ENCODE results near the gene EAF2.

The EAF2 gene

DNA sequence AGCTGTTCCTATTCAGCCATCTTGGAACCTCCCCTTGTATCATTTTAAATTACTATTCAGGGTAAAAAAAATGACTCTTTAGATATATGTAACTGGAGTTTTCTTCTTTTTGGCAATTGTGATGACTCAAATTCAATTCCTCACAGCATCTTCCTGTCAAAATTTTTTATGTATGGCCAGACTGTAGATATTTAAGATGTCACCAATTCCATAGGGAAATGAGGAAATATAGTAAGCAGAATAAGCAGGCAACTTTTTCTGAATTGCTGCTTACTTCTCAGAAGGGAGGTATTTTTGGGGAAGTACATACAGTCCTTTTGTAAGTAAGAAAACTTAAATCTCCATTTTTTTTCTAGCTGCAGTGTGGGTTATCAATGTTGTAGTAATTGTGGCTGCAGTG is 28.8 kb downstream of the EAF2 start:
- no peak for DNase-seq

DNA sequence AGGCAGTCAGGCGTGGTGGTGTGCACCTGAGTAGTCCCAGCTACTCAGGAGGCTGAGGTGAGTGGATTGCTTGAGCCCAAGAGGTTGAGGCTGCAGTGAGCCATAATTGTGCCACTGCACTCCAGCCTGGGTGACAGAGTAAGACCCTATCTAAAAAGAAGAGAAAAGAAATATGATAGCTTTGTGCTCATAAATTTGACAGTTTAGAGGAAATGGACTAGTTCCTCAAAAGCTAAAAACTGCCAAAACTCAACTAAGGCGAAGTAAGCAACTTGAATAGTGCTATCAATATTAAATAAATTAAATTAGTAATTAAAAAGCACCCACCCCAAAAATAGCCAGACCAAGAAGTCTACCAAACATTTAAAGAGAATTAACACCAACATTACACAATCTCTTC is 34.7 kb downstream of the EAF2 start:
- DNase-seq: no peak

DNA sequence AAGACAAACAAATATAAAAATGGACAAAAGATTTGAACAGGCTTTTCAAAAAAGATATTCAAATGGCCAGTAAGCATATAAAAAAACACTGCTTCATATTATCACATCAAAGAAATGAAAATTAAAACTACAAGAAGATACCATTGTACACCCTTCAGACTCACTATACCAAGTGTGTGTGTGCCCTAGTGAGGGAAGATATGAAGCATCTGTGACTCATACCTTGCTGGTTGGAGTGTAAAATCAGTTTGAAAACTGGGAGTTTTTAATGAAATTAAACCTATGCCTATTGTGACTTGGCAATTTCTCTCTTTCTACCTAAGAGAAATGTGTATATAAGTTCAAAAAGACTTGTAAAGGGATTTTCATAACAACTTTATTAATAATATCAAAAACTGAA is 35.7 kb downstream of the EAF2 start:
- no peak for DNase-seq

DNA sequence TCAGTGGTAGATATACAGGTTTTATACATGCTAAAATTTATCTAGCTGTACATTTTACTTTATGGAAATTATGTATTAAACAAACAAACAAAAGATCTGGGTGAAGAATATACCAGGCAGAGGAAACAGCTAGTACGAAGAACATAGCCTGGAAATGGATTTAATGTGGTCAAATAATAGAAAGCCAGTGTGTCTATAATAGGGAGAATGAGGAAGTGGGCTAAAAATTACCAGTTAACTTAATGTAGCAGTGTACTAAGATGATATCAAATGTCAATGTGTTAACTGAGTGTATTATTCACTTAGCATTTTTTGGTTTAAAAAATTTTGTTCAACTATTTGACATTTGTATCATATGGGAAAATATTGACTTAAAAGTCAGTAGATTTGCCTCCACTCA is 36.4 kb downstream of the EAF2 start:
- DNase-seq: no peak

DNA sequence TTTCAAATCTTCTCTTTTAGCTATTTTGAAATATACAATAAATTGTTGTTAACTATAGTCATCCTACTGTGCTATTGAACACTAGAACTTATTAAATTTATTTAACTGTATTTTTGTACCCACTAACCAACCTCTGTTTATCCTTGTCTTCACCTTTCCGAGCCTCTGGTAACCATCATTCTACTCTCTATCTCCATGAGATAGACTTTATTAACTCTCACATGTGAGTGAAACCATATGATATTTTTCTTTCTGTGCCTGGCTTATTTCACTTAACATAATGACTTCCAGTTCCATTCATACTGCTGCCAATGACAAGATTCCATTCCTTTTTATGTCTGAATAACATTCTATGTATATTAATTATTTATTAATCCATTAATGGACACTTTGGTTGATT is 43.4 kb downstream of the EAF2 start:
- no peak for DNase-seq

DNA sequence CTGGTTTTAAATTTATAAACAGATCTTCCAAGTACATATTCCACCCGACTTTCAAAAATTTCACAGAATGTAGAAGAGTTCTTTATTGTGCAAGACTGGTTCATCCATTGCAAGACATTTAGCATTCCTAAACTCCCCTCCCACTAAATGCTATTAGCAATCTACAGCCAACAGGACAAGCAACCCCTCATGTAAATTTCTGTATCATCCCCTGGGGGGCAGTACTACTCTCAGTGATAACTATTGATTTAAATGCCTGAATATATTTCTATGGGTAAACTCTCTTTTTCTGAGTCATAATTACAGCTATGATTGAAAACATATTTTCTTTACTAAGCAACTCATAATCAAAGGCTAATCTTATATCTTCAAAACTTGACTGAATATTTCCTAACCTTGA is 48.5 kb downstream of the EAF2 start:
- no peak for DNase-seq

DNA sequence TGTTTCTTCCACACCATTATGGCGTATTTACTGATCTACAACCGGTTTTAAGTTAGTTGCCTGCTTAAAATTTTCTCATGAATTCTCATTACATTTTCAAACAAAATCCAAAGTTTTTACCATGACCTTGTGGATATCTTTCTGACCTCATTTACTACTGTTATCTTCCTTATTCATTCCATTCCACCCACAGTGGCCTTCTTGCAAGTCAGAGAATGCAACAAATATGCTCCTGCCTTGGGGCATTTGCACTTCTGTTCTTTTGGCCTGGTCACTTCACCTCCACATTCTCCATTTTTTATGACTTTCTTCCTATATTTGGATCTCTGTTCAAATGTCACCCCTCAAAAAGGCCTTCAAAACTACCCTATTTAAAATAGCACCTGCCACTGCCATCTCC is 50.4 kb downstream of the EAF2 start:
- DNase-seq: no peak

DNA sequence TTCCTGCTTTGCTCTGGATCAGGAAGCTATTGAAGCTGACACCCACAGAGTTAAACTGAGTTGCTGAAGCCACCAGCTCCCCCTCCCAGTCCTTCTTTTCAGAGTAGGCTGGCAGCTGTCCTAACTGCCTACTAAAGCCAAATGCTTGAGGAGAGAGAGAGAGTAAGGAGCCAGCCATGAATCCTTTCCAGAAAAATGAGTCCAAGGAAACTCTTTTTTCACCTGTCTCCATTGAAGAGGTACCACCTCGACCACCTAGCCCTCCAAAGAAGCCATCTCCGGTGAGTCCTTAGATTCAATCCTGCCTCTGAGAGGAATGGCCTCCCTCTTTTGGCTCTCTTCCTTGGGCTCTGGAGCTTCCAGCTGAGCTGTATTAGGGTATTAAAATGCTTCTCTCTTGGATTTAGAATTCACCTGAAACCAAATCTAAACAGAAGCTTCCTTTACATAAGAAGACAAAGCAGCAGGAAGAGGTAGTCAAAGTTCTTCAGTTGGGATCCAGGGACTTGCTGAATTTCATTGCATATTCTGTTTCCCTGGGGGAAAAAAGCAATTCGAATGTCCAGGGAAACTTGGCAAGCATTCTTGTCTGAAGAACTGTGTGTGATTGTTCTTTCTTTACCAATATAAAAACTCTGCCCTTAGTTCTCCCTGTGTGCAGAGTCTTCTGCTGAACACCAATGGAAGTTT is 59.4 kb downstream of the EAF2 start, which contains the start of gene SLC15A2:
Gene SLC15A2, plus strand, starts transcription at position 101 of the 690 bp plus-strand sequence. Its CDS starts 76 bp downstream, at position 177.
- no peak for DNase-seq

DNA sequence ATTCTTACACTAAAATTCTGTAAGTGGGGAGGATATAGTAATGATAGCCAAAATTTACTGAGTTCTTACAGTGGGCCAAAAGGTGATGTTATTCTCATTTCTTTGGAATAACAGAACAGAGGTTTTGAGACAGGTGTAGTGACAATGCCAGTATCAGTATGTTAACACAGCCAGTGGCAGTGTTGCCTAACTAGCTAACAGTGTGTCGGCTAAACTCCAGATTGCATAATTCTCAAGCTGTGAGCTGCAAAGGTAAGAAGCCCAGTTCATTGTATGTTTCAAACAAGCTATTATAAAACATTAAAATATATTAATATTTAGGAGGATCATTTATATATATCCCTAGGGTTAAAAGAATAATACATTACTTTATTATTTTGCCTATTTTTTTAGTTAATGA is 60.1 kb downstream of the EAF2 start:
- no peak for DNase-seq

DNA sequence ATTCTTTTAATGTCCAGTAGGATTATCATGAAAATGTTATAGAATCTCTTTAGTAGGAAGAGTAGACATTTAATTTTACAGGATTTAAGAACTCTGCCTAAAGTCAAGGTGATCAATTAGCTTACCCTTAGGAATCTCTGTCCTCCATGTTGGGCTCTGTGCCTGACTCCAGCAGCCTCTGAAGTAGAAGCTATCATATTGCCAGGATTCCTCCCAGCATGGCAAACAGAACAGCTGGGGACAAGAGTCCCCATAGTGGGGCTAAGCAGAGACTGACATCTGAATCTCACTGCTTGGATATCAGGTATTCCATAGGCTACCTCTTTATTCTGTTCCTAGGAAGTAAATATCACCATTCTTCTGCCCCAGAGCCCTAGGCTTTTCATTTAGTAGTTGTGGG is 60.7 kb downstream of the EAF2 start:
- no peak for DNase-seq

DNA sequence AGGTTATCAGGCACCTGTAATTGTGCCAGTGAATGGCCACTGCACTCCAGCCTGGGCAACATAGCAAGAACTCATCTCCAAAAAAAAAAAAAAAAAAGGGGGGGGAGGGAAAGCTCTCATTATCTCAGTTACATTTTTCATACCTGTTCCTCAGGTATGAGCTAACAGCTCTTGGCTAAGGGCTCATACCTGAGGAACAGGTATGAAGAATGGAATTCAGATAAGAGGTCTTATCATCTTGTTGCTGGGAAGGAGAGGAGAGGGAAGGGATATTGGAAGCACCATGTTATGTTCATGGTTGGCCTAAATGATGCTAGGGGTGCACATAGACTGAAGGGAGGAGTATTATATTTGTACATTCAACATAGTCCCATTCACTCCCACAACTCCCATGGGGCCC is 61.8 kb downstream of the EAF2 start:
- DNase-seq: no peak

DNA sequence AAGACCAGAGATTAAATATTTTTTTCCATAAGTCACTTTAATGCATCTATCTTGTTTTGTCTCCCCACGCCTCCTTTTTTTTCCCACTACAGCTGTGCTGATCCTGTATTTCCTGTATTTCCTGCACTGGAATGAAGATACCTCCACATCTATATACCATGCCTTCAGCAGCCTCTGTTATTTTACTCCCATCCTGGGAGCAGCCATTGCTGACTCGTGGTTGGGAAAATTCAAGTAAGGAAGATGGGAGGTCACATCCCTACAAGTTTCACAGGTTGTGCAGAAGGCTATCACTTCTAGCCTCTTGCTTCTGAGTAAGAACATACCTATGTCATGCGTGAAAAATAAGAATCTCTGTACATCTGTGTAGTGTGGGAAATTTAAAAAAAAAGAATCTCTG is 62.3 kb downstream of the EAF2 start:
- no peak for DNase-seq

DNA sequence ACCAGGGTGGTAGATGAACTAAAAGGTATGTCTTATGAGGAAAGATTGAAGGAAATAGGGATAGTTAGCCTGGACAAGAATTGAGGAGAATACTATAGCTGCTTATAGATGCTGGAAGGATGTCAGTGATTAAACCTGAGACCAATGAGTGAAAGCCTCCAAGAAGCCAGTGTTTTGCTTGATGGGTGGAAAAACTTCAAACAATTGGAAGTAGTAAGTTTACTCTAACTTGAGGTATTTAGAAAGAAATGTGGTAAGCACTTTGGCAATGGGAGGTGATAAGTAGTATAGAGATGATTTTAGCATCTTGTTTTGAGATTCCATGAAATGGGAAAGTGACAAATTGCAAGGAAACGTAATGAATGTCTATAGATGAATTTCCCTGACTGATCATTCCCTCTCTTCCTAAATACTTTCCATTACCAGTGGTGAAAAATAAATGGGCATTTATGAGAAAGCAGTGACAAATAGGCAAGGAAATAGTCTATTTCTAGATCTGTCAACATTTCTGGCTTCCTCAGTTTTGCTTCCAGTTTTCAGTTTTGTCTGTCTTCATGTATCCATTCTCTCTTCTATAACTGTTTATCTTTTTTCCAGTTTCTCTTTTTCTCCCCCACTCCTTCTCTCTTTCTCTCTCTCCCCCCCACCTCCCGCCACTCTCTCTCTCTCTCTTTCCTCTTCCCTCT is 78.4 kb downstream of the EAF2 start:
- no peak for DNase-seq

DNA sequence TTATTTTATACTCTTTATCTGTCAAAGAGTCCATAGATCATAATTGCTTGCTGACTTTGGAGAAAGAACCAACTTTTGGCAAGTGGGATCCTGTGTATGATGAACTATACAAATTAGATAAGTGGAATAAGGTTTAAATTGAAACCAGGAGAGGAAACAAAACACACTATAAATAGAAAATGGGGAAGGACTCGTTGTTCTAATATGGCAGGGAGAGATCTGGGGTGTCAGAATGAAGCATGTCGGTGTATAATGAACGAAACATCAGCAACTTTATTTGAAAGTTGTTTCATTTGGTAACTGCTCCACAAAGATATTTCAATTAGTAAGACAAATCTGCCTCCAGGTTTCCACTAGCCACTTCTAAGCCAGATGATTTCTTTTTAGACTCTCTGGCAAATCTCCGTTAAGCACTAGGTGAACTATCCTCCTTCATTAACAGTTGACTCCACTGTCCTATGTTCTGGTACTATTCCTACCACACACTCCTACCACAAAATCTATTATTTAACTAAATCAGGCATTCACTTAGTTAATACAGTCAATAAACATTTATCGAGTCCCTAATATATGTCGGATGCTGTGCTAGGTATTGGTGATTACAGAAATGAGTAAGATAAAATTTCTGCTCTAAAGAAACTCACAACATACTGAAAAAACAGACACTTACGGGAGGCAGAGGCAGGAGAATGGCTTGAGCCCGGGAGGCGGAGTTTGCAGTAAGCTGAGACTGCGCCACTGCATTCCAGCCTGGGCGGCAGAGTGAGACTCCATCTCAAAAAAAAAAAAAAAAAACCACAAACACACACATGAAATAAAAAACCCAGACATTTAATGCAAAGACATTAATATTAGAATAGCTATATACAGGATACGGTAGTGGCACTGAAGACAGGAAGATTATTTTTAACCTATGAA is 79.3 kb downstream of the EAF2 start:
- no peak for DNase-seq

DNA sequence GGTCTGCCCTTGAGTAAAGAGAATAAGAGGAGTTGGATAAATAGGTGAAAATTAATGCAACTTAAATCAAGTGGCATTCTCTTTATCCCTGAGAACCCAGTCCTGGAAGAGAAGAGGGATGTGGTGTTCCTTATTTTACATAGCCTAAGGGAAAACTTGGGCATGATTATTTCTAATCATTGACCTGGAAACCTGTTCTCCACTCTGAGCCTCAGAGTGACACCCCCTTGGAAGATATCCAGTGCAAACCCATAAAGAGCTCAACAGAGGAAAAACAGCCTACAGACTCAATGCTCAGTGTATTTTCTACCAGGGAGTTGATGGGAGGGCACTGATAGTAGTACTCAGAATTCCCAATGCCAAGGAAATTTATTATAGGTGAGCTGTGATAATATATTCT is 81.2 kb downstream of the EAF2 start:
- no peak for DNase-seq

DNA sequence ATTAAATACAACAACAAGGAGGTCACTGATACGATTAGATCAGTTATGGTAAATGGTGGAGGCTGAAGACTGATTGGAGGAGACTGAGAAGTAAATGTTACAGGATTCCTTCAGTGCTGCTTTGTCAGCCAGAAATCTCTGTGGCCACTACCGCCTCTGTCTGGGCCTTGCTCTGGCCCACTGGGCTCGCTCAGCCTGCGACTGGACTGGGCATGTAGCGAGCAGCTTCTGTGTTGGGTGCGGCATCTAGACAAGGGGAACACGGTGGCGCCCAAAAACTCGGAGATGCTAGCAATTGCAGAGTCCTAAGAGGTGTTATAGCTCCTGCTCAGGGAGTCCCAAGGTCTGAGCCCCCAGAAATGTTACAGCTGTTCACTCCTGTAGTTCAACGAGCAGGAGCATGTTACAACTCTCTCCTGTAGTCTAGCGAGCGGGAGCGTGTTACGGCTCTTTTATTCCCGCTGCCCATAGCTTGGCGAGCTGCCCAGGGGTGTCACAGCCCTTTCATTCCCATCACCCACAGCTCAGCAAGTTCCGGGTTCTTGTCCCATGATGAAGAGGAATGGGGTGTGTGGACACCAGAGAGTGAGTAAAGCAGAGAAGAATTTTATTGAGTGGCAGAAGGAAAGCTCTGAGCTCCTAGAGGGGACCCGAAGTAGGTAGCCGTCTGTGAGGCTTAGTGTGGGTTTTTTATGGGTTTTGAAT is 83.9 kb downstream of the EAF2 start:
- no peak for DNase-seq

DNA sequence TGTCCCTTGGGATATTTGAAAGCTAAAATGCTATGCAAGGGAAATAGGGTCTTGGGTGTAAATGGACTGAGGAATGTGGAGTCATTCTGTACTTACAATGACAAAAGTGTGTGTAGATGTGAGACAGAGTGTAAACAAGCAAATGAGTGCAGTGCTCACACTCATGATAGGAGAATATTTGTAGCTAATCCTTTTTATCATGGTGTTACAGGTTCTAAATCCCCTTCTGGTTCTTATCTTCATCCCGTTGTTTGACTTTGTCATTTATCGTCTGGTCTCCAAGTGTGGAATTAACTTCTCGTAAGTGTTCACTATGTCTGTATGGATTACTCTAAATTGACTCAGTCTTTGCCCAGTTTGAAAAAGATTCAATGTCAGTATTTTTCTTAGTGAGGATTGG is 89.7 kb downstream of the EAF2 start:
- no peak for DNase-seq

DNA sequence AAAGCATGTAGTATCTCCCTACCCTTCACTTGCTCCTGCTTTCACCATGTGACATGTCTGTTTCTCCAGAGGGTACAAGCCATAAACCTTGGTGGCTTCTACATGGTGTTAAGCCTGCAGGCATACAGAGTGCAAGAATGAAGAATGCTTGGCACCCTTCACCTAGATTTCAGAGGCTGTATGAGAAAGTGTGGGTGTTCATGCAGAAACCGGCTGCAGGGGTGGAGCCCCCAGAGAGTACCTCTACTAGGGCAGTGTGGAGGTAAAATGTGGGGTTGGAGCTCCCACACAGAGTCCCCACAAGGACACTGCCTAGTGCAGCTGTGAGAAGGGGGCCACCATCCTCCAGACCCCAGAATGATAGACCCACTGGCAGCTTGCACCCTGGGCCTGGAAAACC is 91.4 kb downstream of the EAF2 start:
- no peak for DNase-seq
